ENCODE measurements around the gene TAS2R38.

TAS2R38 gene

GRCh38 chr7:141978351-141978750 is 4.8 kb upstream of the TAS2R38 start:
- Histone ChIP-seq H3K27ac (ENCODE audit: low read depth in 2 of 2, low read length in 2 of 2) (no peak overlapping the region), H3K4me1 (ENCODE audit: control insufficient read depth in 2 of 2, insufficient read depth in 2 of 2, low read length in 2 of 2) (peaks cover 0 to 7% of the 10 kb centered on the region in 2 donors), H3K27me3 (ENCODE audit: control insufficient read depth in 2 of 2, insufficient read depth in 2 of 2, low read length in 2 of 2) (no peaks in the 10 kb centered on the region), H3K9ac (ENCODE audit: low read depth in 1 of 2, low read length in 2 of 2) (no peak overlapping the region), H3K9me3 (ENCODE audit: control insufficient read depth in 2 of 2, low read length in 2 of 2) (no peaks in the 10 kb centered on the region), H3K36me3 (ENCODE audit: control insufficient read depth in 2 of 2, insufficient read depth in 2 of 2, low read length in 2 of 2) (no peaks in the 10 kb centered on the region), H3K4me3 (ENCODE audit: low read length in 2 of 2) (no peak overlapping the region)

- Histone ChIP-seq H3K27ac (ENCODE audit: low read depth in 2 of 2, low read length in 2 of 2) (no peak overlapping the region), H3K4me1 (ENCODE audit: control insufficient read depth in 2 of 2, insufficient read depth in 2 of 2, low read length in 2 of 2) (peaks cover 0 to 7% of the 10 kb centered on the region in 2 donors), H3K27me3 (ENCODE audit: control insufficient read depth in 2 of 2, insufficient read depth in 2 of 2, low read length in 2 of 2) (no peaks in the 10 kb centered on the region), H3K9me3 (ENCODE audit: control insufficient read depth in 2 of 2, low read length in 2 of 2) (no peaks in the 10 kb centered on the region), H3K4me3 (ENCODE audit: low read length in 2 of 2) (peak overlapping the region in 1 of 2 donors; percentile 75), H3K9ac (ENCODE audit: low read depth in 1 of 2, low read length in 2 of 2) (no peak overlapping the region), H3K36me3 (ENCODE audit: control insufficient read depth in 2 of 2, insufficient read depth in 2 of 2, low read length in 2 of 2) (no peaks in the 10 kb centered on the region)
Measured at GRCh38 chr7:141976524-141977245, 3.1 kb upstream of the TAS2R38 start.

GRCh38 chr7:141975806-141976523 is 2.4 kb upstream of the TAS2R38 start:
- Histone ChIP-seq H3K36me3 (ENCODE audit: control insufficient read depth in 2 of 2, insufficient read depth in 2 of 2, low read length in 2 of 2) (no peaks in the 10 kb centered on the region), H3K27me3 (ENCODE audit: control insufficient read depth in 2 of 2, insufficient read depth in 2 of 2, low read length in 2 of 2) (no peaks in the 10 kb centered on the region), H3K27ac (ENCODE audit: low read depth in 2 of 2, low read length in 2 of 2) (no peak overlapping the region), H3K9me3 (ENCODE audit: control insufficient read depth in 2 of 2, low read length in 2 of 2) (no peaks in the 10 kb centered on the region), H3K4me3 (ENCODE audit: low read length in 2 of 2) (peak overlapping the region; percentile 65 to 75), H3K9ac (ENCODE audit: low read depth in 1 of 2, low read length in 2 of 2) (peak overlapping the region in 1 of 2 donors; percentile 55), H3K4me1 (ENCODE audit: control insufficient read depth in 2 of 2, insufficient read depth in 2 of 2, low read length in 2 of 2) (peaks cover 0 to 7% of the 10 kb centered on the region in 2 donors)

DNA sequence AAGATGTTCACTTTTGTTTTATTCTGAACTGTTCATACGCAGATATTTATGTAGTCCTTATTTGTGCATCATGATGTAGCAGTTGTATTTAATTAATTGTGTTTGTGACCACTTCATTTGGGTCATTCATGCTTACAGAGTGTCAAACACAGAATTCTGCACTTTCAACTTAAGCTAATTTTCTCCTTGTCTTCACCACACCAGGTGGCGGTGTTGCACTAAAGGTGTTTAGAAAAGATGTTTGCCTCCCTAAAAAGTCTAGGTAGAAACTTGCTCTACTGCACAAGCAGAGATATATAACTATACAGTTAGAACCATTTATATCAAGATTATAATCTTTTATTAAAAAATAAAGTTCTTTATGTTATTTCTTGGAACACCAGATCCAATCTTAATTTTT is 1.3 kb upstream of the TAS2R38 start:
- Histone ChIP-seq H3K9ac (ENCODE audit: low read depth in 1 of 2, low read length in 2 of 2) (no peak overlapping the region), H3K4me1 (ENCODE audit: control insufficient read depth in 2 of 2, insufficient read depth in 2 of 2, low read length in 2 of 2) (peaks cover 0 to 7% of the 10 kb centered on the region in 2 donors), H3K4me3 (ENCODE audit: low read length in 2 of 2) (no peak overlapping the region), H3K36me3 (ENCODE audit: control insufficient read depth in 2 of 2, insufficient read depth in 2 of 2, low read length in 2 of 2) (no peaks in the 10 kb centered on the region), H3K27ac (ENCODE audit: low read depth in 2 of 2, low read length in 2 of 2) (no peak overlapping the region), H3K27me3 (ENCODE audit: control insufficient read depth in 2 of 2, insufficient read depth in 2 of 2, low read length in 2 of 2) (no peaks in the 10 kb centered on the region), H3K9me3 (ENCODE audit: control insufficient read depth in 2 of 2, low read length in 2 of 2) (no peaks in the 10 kb centered on the region)

GRCh38 chr7:141960687-141961422 is 12.7 kb downstream of the TAS2R38 start:
- H3K36me3 ChIP-seq (ENCODE audit: control insufficient read depth in 2 of 2, insufficient read depth in 2 of 2, low read length in 2 of 2): no peaks in the 10 kb centered on the region
- no peak overlapping the region for H3K27ac ChIP-seq (ENCODE audit: low read depth in 2 of 2, low read length in 2 of 2)
- H3K27me3 ChIP-seq (ENCODE audit: control insufficient read depth in 2 of 2, insufficient read depth in 2 of 2, low read length in 2 of 2): no peaks in the 10 kb centered on the region
- no peaks in the 10 kb centered on the region for H3K4me1 ChIP-seq (ENCODE audit: control insufficient read depth in 2 of 2, insufficient read depth in 2 of 2, low read length in 2 of 2)
- no peak overlapping the region for H3K9ac ChIP-seq (ENCODE audit: low read depth in 1 of 2, low read length in 2 of 2)
- no peak overlapping the region for H3K4me3 ChIP-seq (ENCODE audit: low read length in 2 of 2)
- no peaks in the 10 kb centered on the region for H3K9me3 ChIP-seq (ENCODE audit: control insufficient read depth in 2 of 2, low read length in 2 of 2)

DNA sequence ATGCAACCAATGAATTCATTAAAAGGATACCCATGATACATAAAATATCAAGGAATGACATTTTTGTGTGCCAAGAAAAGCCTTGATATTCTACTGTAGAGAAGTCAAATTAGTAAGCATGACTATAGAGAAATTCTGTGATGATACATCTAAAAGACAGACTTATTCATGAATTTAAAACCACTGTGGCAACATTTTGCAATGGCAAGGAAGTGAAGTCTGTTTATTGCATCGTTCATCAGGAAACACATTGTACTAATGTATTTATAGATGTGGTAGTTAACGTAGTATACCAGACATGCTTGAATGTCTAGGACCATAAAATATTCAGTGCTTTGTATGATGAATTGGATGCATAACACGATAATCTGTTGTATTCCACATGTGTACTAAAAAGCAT is 17.5 kb downstream of the TAS2R38 start:
- H3K9me3 ChIP-seq (ENCODE audit: control insufficient read depth in 2 of 2, low read length in 2 of 2): no peaks in the 10 kb centered on the region
- no peaks in the 10 kb centered on the region for H3K4me1 ChIP-seq (ENCODE audit: control insufficient read depth in 2 of 2, insufficient read depth in 2 of 2, low read length in 2 of 2)
- no peaks in the 10 kb centered on the region for H3K36me3 ChIP-seq (ENCODE audit: control insufficient read depth in 2 of 2, insufficient read depth in 2 of 2, low read length in 2 of 2)
- no peak overlapping the region for H3K27ac ChIP-seq (ENCODE audit: low read depth in 2 of 2, low read length in 2 of 2)
- H3K4me3 ChIP-seq (ENCODE audit: low read length in 2 of 2): no peak overlapping the region
- no peak overlapping the region for H3K9ac ChIP-seq (ENCODE audit: low read depth in 1 of 2, low read length in 2 of 2)
- no peaks in the 10 kb centered on the region for H3K27me3 ChIP-seq (ENCODE audit: control insufficient read depth in 2 of 2, insufficient read depth in 2 of 2, low read length in 2 of 2)

DNA sequence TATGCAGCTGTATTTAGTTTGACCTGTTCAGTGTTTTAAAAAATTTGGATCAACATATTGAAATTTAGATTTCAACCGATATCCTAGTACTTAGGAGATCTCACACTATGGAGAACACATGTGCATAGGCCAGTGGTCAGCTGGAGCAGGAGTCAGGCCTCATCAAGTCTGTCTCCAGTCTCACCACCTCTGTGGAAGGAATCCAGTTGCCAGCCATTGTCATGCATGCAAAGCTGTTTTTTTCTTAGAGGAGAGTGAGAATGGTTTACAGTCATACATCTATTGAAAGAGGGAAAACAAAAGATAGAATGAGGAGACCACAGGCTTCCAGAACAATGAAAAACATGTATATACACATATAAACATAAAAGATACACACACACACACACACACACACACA is 19.2 kb downstream of the TAS2R38 start:
- no peaks in the 10 kb centered on the region for H3K4me1 ChIP-seq (ENCODE audit: control insufficient read depth in 2 of 2, insufficient read depth in 2 of 2, low read length in 2 of 2)
- no peaks in the 10 kb centered on the region for H3K36me3 ChIP-seq (ENCODE audit: control insufficient read depth in 2 of 2, insufficient read depth in 2 of 2, low read length in 2 of 2)
- H3K9me3 ChIP-seq (ENCODE audit: control insufficient read depth in 2 of 2, low read length in 2 of 2): no peaks in the 10 kb centered on the region
- no peaks in the 10 kb centered on the region for H3K27me3 ChIP-seq (ENCODE audit: control insufficient read depth in 2 of 2, insufficient read depth in 2 of 2, low read length in 2 of 2)
- no peak overlapping the region for H3K4me3 ChIP-seq (ENCODE audit: low read length in 2 of 2)
- no peak overlapping the region for H3K27ac ChIP-seq (ENCODE audit: low read depth in 2 of 2, low read length in 2 of 2)
- H3K9ac ChIP-seq (ENCODE audit: low read depth in 1 of 2, low read length in 2 of 2): no peak overlapping the region

- H3K36me3 ChIP-seq (ENCODE audit: control insufficient read depth in 2 of 2, insufficient read depth in 2 of 2, low read length in 2 of 2): no peaks in the 10 kb centered on the region
- H3K4me3 ChIP-seq (ENCODE audit: low read length in 2 of 2): no peak overlapping the region
- no peaks in the 10 kb centered on the region for H3K9me3 ChIP-seq (ENCODE audit: control insufficient read depth in 2 of 2, low read length in 2 of 2)
- no peak overlapping the region for H3K27ac ChIP-seq (ENCODE audit: low read depth in 2 of 2, low read length in 2 of 2)
- H3K4me1 ChIP-seq (ENCODE audit: control insufficient read depth in 2 of 2, insufficient read depth in 2 of 2, low read length in 2 of 2): no peaks in the 10 kb centered on the region
- H3K9ac ChIP-seq (ENCODE audit: low read depth in 1 of 2, low read length in 2 of 2): no peak overlapping the region
- H3K27me3 ChIP-seq (ENCODE audit: control insufficient read depth in 2 of 2, insufficient read depth in 2 of 2, low read length in 2 of 2): no peaks in the 10 kb centered on the region
Measured at GRCh38 chr7:141952461-141952860, 21.1 kb downstream of the TAS2R38 start.

DNA sequence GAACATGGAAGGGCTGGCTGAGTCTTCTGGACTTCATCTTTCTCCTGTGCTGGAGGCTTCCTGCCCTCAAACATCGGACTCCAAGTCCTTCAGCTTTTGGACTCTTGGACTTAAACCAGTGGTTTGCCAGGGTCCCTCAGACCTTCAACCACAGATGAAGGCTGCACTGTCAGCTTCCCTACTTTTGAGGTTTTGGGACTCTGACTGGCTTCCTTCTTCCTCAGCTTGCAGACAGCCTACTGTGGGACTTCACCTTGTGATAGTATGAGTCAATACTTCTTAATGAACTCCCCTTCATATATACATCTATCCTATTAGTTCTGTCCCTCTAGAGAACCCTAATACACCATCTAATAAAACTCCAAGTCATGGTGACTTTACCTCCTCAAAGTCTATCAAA is 22.8 kb downstream of the TAS2R38 start:
- Histone ChIP-seq H3K4me1 (ENCODE audit: control insufficient read depth in 2 of 2, insufficient read depth in 2 of 2, low read length in 2 of 2) (no peaks in the 10 kb centered on the region), H3K4me3 (ENCODE audit: low read length in 2 of 2) (no peak overlapping the region), H3K27ac (ENCODE audit: low read depth in 2 of 2, low read length in 2 of 2) (no peak overlapping the region), H3K9ac (ENCODE audit: low read depth in 1 of 2, low read length in 2 of 2) (no peak overlapping the region), H3K9me3 (ENCODE audit: control insufficient read depth in 2 of 2, low read length in 2 of 2) (no peaks in the 10 kb centered on the region), H3K27me3 (ENCODE audit: control insufficient read depth in 2 of 2, insufficient read depth in 2 of 2, low read length in 2 of 2) (no peaks in the 10 kb centered on the region), H3K36me3 (ENCODE audit: control insufficient read depth in 2 of 2, insufficient read depth in 2 of 2, low read length in 2 of 2) (no peaks in the 10 kb centered on the region)

- Histone ChIP-seq H3K27ac (ENCODE audit: low read depth in 2 of 2, low read length in 2 of 2) (no peak overlapping the region), H3K4me1 (ENCODE audit: control insufficient read depth in 2 of 2, insufficient read depth in 2 of 2, low read length in 2 of 2) (no peaks in the 10 kb centered on the region), H3K36me3 (ENCODE audit: control insufficient read depth in 2 of 2, insufficient read depth in 2 of 2, low read length in 2 of 2) (no peaks in the 10 kb centered on the region), H3K27me3 (ENCODE audit: control insufficient read depth in 2 of 2, insufficient read depth in 2 of 2, low read length in 2 of 2) (no peaks in the 10 kb centered on the region), H3K9me3 (ENCODE audit: control insufficient read depth in 2 of 2, low read length in 2 of 2) (no peaks in the 10 kb centered on the region), H3K9ac (ENCODE audit: low read depth in 1 of 2, low read length in 2 of 2) (no peak overlapping the region), H3K4me3 (ENCODE audit: low read length in 2 of 2) (no peak overlapping the region)
Measured at GRCh38 chr7:141949911-141950310, 23.7 kb downstream of the TAS2R38 start.
